G401.6 (cell line): ENCODE results near the gene ASPN.

Experiments
- FAIRE-seq: peaks from 2 replicates; lab custom pipeline; 2012; peaks lifted over from hg19 to GRCh38; lab: Jason Lieb, UNC

The ASPN gene

DNA sequence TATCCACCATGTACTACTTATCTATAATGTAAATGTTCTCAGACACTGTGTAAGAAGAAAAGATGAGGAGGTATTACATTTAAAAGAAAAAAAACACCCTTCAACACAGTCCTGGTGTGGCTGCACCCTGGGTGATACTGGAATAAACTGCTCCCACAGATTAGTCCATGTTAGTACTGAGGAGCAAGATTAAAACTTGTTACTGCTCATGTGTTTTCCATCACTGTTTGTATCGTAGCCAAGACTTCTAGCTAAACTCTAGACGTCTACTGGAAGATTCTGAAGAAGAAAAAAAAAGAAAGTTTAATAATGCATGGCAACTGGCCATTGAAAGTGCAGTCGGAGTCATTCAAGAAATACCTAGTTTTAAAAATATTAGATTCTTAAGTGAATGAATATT is at the start of gene ASPN:
Gene ASPN (minus strand): TSS at position 178 of the 400 bp plus-strand sequence.
- peak; percentile 3 for FAIRE-seq

DNA sequence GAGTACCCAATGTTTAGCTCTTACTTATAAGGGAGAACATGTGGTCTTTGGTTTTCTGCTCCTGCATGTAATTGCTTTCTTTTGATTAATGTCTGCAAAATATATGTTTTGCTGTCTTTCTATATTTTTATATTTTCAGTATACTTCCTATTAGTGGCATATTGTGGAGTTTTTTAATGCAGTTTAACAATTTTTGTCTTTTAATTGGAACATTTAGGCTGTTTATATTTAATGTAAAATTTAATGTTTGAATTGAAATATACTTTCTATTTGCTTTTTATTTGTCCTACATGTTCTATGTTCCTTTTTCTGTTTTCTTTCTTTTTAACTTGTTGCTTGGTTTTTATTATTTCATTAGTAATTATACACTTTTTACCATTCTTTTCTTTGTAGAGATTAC is 48.6 kb upstream of the ASPN start:
- FAIRE-seq, result peak; percentile 67

DNA sequence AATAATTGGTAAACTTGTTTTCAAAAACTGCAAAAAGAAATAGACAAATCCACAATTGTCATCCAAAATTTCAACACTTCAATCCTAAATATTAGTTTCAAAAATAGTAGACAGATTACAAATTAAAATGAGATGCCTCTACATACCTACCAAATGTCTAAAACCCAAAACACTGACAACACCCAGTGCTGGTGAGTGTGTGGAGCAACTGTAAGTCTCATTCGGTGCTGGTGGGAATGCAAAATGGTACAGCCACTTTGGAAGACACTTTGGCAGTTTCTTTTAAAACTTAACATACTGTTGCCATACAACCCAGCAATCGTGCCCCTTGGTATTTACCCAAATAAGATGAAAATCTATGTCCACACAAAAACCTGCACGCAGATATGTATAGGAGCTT is 46.8 kb upstream of the ASPN start:
- no peak for FAIRE-seq

- FAIRE-seq, result no peak
These were observed 46.2 kb upstream of the ASPN start for GRCh38 chr9:92528522-92528849.

- FAIRE-seq, result no peak
These were observed 45.7 kb upstream of the ASPN start for GRCh38 chr9:92527832-92528521.

GRCh38 chr9:92527291-92527828 is 45.1 kb upstream of the ASPN start:
- FAIRE-seq, result no peak

- no peak for FAIRE-seq
These were observed 43.0 kb upstream of the ASPN start for GRCh38 chr9:92525306-92525705.

DNA sequence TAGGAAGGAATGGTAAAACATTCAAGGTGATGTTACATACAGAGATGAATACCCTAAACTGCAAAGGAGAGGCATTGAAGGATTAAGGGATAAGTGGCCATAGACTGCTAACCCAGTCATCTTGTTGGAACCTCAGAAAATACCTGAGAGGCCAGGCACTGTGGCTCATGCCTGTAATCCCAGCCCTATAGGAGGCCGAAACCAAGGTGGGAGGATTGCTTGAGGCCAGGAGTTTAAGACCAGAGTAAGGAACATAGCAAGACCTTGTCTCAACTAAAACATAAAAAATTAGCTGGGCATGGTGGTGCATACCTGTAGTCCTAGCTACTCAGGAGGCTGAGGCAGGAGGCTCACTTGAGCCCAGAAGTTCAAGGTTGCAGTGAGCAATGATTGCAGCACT is 42.6 kb upstream of the ASPN start:
- no peak for FAIRE-seq

DNA sequence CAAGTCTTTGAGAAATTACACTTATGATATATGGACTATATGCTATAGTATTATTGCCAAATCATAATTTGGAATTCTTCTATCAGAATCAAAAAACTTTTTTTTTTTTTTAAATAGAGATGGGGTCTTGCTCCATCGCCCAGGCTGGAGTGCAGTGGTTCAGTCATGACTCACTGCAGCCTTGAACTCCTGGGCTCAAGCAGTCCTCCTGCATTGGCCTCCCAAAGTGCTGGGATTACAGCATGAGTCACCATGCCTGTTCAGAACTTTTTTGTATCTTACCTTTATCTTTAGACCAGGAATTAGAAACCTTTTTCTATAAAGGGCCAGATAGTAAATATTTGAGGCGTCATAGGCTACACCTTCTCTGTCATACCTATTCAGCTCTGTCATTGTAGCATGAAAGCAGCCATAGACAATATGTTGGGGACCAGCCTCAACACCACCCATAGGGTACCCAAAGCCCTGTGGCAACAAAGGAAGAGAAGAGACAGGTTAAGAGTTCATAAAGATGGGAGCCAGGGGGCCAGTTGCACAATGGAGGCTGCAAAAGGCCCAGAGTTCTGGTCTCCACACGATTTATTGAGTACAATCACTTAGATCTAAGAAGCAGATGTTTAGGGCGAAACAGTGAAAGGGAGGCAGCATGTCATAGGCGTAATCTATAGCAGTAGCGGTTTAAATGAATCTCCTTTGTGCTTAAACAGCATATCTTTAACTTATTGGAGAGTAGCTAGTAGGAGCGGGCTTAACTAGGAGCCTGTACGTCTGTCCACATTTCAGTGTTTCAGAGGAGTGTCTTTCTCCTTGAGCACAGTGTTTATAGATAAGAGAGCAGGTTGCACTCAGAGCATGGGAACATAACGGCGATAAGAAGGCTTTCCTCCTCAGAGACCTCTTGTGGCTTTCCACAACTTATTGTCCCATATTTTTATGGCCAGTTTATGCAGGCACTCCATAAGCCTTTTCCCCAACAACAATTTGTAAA is 41.0 kb upstream of the ASPN start:
- FAIRE-seq, result no peak

DNA sequence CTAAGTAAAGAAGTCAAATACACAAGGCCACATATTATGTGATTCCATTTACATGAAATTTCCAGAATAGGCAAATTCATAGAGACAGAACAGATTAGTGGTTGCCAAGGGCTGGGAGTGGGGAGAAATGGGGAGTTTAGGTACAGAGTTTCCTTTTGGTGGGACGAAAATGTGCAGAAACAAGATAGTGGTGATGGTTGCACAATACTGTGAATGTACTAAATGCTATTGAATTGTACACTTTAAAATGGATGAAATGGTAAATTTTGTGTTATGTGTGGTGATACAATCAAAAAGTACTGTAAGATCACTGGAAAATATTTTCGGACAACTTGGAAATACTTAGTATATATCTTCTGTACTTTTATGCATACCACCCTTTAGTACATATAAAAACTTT is 38.5 kb upstream of the ASPN start:
- no peak for FAIRE-seq

DNA sequence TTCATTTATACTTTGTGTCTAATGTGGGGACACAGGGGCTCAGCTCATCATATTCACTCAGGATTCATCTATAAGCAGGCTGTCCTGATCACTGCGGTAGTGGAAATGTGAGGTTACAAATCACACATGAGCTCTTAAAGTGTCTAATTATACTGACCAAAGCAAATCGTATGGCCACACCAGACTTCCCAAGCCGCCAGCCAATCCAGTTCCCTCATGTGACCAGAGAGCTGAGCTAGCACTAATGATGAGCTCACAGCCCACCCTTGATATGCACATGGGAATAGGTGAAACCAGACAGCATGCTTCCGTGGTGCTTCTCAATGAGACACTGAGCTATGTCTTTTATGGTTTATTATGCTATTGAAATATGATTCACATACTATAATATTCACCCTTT is 35.9 kb upstream of the ASPN start:
- no peak for FAIRE-seq

DNA sequence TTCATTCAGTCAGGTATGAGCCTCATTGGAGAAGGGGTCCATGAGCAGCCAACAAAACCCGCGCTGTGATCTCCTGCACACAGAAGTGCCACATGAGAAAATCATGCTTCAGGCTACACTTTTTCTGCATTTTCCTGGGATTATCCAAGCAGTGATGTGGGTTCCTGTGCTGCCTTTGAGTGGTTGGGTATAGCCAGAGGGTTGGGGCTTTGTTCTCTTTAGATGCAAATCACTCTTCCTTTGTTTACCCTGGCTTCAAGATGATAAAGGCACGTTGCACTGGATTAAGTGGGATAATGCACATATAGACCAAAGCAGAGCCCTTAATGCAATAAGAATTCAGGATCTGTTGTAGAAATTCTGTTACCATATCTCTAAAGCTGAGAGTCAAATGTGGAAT is 34.7 kb upstream of the ASPN start:
- FAIRE-seq, result no peak

DNA sequence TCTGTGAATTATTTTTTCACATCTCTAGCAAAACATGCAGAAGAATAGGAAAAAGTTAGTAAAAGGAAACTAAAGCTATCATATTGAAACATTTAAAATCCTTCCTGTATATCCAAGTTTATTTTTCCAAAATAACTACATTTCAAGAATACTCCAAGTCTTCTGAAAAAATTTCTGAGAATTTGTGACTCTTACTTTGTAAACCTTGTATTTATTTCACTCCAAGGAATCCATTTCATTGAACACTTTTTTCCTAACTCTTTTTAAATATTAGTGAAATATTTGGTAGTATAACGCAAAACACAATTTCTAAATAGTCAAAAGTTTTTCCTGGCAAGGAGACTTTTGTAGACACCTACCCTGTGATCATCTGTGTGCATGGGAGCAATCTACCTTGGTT is 34.2 kb upstream of the ASPN start:
- no peak for FAIRE-seq

DNA sequence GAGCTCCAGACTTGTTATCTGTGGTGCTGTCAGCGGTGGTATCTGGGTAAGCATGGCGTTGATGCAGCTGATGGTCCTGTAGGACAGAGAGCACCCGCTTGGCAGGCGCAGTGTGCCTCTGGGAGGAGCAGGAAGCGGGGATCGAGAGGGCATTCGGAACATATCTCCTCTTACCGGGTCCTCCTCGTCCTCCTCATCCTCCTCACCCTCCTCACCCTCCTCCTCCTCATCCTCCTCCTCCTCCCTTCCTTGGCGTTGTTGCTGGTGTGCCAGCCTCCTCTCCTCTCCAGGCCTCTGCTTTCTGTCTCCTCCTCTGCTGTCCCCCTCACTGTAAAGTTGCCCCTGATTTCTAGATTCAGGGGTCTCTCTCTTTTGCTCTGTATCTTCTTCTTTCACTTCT is 32.3 kb upstream of the ASPN start:
- no peak for FAIRE-seq

DNA sequence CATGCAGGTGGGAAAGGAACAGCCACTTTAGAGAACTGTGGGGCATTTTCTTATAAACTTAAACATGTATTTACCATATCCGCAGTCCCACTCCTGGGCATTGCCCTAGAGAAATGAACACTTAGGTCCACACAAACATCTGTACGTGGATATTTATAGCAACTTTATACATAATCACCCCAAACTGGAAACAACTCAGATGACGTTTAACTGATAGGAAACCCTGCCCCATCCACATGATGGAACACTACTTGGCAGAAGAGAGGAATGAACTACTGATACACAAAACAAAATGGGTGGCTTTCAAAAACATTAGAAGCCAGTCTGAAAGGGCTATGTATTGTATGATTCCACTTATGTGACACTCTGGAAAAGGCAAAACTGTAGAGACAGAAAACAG is 31.0 kb upstream of the ASPN start:
- no peak for FAIRE-seq

GRCh38 chr9:92512622-92513021 is 30.3 kb upstream of the ASPN start:
- no peak for FAIRE-seq

DNA sequence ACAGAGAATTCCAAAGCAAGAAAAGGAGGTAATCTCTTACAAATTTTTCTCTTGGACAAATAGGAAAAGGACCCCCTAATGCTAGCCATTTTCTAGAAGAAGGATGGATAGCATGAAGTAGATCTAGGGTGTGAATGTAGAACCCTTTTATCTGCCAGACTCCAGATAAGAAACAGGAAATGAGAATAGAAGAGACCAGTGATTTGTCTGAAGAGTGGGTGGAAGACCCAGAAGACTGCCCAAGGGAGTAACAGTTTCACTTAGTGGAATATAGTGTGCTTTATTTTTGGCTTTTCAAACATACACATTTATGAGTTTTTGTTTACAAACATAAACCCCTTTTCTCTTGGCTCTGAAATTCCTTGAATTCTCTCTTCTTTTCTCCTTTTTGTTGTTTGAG is 28.4 kb upstream of the ASPN start:
- no peak for FAIRE-seq

GRCh38 chr9:92509050-92509449 is 26.7 kb upstream of the ASPN start:
- FAIRE-seq, result no peak

DNA sequence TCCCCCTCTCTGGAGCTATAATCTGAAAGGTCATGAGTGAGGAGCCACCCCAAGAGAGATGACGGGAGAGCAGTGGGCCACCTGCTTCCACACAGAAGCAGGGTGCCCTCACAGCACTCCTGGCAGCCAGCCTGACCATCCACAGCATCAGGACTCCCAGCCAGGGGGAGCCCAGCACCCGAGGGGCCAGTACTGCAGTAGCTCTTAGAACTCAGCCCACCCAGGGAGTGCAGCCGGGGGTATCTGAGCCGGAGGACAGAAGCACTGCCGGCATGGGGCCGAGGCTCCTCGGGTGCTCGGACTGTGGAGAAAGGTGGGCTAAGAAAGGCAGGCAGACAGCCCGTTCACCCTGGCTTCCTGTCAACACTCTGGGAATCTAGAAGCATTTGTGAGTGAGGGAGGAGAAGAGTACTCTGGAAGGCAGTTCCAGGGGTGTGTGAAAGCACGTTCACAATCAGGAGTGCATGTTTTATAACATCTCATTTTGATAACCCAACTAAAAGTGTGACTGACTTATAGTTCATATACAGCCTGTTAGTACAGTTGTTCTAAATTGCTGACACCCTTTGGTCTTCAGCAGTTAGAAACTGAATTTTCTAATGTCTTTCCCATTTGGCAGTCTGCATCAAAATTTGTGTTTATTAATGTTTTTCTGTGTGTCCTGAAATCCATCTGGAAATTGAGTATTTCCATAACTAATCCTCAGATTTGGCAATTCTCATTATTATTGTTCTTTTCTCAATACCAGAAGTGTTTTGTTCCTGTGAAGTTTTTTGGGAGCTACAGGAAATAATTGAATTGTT is 25.9 kb upstream of the ASPN start:
- no peak for FAIRE-seq

DNA sequence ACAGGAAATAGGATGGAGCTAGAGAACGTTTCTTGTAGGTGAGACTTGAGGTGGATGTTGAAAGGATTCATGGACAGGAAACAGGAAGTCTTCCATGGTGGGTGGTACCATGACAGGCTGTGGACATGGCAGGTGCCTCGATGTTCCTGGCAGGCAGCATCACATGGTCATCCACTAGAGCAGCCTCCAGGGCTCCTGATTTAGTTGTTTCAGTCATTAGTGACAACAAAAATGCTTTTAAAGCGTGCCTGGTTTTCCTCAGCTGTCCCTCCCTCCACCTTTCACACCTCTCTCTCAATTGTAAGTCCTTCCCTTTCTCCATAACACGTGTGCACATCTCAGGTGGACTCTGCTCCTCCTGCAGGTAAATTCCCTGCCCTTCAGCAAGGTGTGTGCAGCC is 25.2 kb upstream of the ASPN start:
- no peak for FAIRE-seq

DNA sequence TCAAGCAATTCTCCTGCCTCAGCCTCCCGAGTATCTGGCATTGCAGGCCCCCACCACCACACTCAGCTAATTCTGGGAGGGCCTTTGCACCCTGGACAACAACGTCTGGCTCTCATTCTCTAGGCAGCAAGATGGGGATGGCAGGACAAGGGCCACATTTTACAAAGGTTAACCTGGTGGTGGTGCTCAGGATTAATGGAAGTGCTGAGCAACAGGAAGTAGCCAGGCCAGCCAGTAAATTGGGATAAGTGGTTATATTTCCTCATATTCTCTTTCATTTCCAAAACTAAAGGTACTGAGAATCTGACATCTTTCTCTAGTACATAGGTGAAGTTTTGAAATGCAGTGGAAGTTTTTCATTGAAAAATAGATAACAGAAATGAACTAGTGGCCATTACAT is 24.7 kb upstream of the ASPN start:
- FAIRE-seq, result no peak

DNA sequence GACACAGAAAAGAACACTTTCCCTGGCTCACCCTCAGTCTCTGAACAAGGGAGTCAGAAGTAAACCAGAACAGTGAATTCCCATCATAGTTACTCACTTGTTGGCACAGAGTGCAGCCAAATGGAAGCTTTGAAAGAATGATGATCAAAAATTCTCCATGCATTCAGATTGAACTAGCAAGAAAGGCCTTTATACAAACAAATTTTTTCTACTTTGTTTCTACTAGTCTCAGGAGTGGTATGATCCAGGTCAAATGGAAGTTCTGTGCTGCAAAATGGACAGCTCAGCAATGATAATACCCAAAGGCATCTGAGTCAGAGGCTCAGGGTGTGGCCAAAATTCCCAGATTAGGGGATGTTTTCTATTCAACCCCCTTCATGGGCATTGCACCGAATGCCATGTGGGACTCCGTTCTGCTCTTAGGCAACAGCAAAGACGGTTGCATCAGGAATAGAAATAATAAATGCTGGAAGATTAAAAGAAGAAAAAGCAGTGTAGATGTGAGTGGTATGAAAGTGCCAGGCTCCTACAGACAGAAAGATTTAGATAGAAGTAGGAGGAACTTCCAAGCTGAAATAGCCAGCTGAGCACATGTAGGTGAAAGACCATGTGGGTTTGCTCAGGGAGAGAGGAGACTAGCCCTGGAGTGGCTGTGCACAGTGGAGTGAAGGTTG is 24.0 kb upstream of the ASPN start:
- FAIRE-seq, result no peak
